NCI-H345 (cell line): ENCODE measurements around the gene ZNF688.
"Not testable (repeated sequence)": the region's sequence is repeated elsewhere in the genome, so short reads cannot be mapped to it uniquely, and the experiment has no call there.

ENCODE experiments used
- DNase-seq: peaks from one replicate; lab custom pipeline; 2025; lab: John Stamatoyannopoulos, UW

Gene ZNF688

GRCh38 chr16:30571445-30572322 lies at the start of gene ZNF688:
TSS of gene ZNF688 (minus strand) at chr16:30571714. CDS start at chr16:30571629, 85 bp downstream.
- peak; percentile 96 for DNase-seq

GRCh38 chr16:30620169-30620568 lies 48.7 kb upstream of the ZNF688 start:
- DNase-seq = no peak

- no peak for DNase-seq
These were observed 48.1 kb upstream of the ZNF688 start for GRCh38 chr16:30619638-30620037.

- no peak for DNase-seq
These were observed 47.7 kb upstream of the ZNF688 start for GRCh38 chr16:30619202-30619601.

GRCh38 chr16:30615358-30616091 lies 44.0 kb upstream of the ZNF688 start:
- DNase-seq = peak; percentile 70

GRCh38 chr16:30609926-30610839 lies 38.7 kb upstream of the ZNF688 start, which contains the start of gene ZNF689:
TSS of gene ZNF689 (minus strand) at chr16:30610389. CDS start at chr16:30610041, 348 bp downstream.
- DNase-seq = peak; percentile 99

- DNase-seq = peak; percentile 44
These were observed 37.8 kb upstream of the ZNF688 start for GRCh38 chr16:30609002-30609925.

- DNase-seq = no peak
These were observed 34.5 kb upstream of the ZNF688 start for GRCh38 chr16:30606004-30606403.

GRCh38 chr16:30605158-30605557 lies 33.6 kb upstream of the ZNF688 start:
- DNase-seq = no peak

GRCh38 chr16:30604316-30604947 lies 32.9 kb upstream of the ZNF688 start:
- no peak for DNase-seq

- DNase-seq = no peak
These were observed 32.4 kb upstream of the ZNF688 start for GRCh38 chr16:30603945-30604315.

GRCh38 chr16:30602616-30603277 lies 31.2 kb upstream of the ZNF688 start:
- DNase-seq = no peak

GRCh38 chr16:30601966-30602365 lies 30.5 kb upstream of the ZNF688 start:
- DNase-seq = no peak

GRCh38 chr16:30600929-30601328 lies 29.4 kb upstream of the ZNF688 start:
- no peak for DNase-seq

GRCh38 chr16:30600215-30600614 lies 28.7 kb upstream of the ZNF688 start:
- no peak for DNase-seq

GRCh38 chr16:30592871-30593270 lies 21.4 kb upstream of the ZNF688 start:
- DNase-seq = no peak

GRCh38 chr16:30590869-30591268 lies 19.4 kb upstream of the ZNF688 start:
- not testable (repeated sequence) for DNase-seq

- not testable (repeated sequence) for DNase-seq
These were observed 18.1 kb upstream of the ZNF688 start for GRCh38 chr16:30589582-30589981.

- DNase-seq = no peak
These were observed 17.1 kb upstream of the ZNF688 start for GRCh38 chr16:30588651-30589050.
